Muscle of arm (tissue), 14 donors: ENCODE data around the gene PDLIM3. TPM values are rescaled to one million over a fixed set of nuclear protein-coding genes. Genes with fewer than 3 reads are reported as not detected.

Experiments
- DNase-seq: peaks from one replicate; pipeline ENCODE4 v3.0.0-alpha.2; 2013
- long read RNA-seq, 11 donors: transcript quantifications; one replicate each; lab custom pipeline, GENCODE V29; 2026
- polyA plus RNA-seq, 12 donors: library from polyadenylated mRNA; unstranded; fragments of 120-200 nt; gene quantifications; one replicate each; pipeline ENCODE4 v1.2.1, GENCODE V29; 2013; ENCODE audit not compliant: insufficient read length in 12 of 12

PDLIM3 gene
- polyA plus RNA-seq: 100 to 1,000 TPM; 198 to 740 (median 501) TPM
- long read RNA-seq, donor 1, transcript PDLIM3-203 (7 exons, 1,672 nt): major isoform, 9 of 14 reads
- long read RNA-seq, donor 1, transcript PDLIM3-211 (3 exons, 622 nt): minor isoform, 5 of 14 reads
- long read RNA-seq, donor 1, partial matches to known transcripts: 0 of 14 reads
- long read RNA-seq, donor 1, other reads (novel, unspliced or antisense): 0 of 14 reads
- long read RNA-seq, donor 2, transcript PDLIM3-211 (3 exons, 622 nt): minor isoform, 7 of 402 reads
- long read RNA-seq, donor 2, transcript PDLIM3-203 (7 exons, 1,672 nt): major isoform, 101 of 402 reads
- long read RNA-seq, donor 2, transcript PDLIM3-201 (8 exons, 2,803 nt): minor isoform, 49 of 402 reads
- long read RNA-seq, donor 2, partial matches to known transcripts: 232 of 402 reads
- long read RNA-seq, donor 2, other reads (novel, unspliced or antisense): 6 of 402 reads
- long read RNA-seq, donor 3, transcript PDLIM3-201 (8 exons, 2,803 nt): minor isoform, 6 of 169 reads
- long read RNA-seq, donor 3, transcript PDLIM3-203 (7 exons, 1,672 nt): major isoform, 39 of 169 reads
- long read RNA-seq, donor 3, partial matches to known transcripts: 117 of 169 reads
- long read RNA-seq, donor 3, other reads (novel, unspliced or antisense): 0 of 169 reads
- long read RNA-seq, donor 4, transcript PDLIM3-201 (8 exons, 2,803 nt): minor isoform, 17 of 139 reads
- long read RNA-seq, donor 4, transcript PDLIM3-211 (3 exons, 622 nt): minor isoform, 6 of 139 reads
- long read RNA-seq, donor 4, transcript PDLIM3-203 (7 exons, 1,672 nt): major isoform, 21 of 139 reads
- long read RNA-seq, donor 4, partial matches to known transcripts: 90 of 139 reads
- long read RNA-seq, donor 4, other reads (novel, unspliced or antisense): 0 of 139 reads
- long read RNA-seq, donor 5, transcript PDLIM3-201 (8 exons, 2,803 nt): minor isoform, 51 of 275 reads
- long read RNA-seq, donor 5, transcript PDLIM3-210 (3 exons, 906 nt): minor isoform, 12 of 275 reads
- long read RNA-seq, donor 5, transcript PDLIM3-211 (3 exons, 622 nt): minor isoform, 9 of 275 reads
- long read RNA-seq, donor 5, transcript PDLIM3-203 (7 exons, 1,672 nt): major isoform, 132 of 275 reads
- long read RNA-seq, donor 5, partial matches to known transcripts: 62 of 275 reads
- long read RNA-seq, donor 5, other reads (novel, unspliced or antisense): 0 of 275 reads
- long read RNA-seq, donor 6, full-length matches to known transcripts: 62 of 77 reads
- long read RNA-seq, donor 6, partial matches to known transcripts: 15 of 77 reads
- long read RNA-seq, donor 6, other reads (novel, unspliced or antisense): 0 of 77 reads
- long read RNA-seq, donor 7, transcript PDLIM3-211 (3 exons, 622 nt): minor isoform, 6 of 61 reads
- long read RNA-seq, donor 7, transcript PDLIM3-201 (8 exons, 2,803 nt): minor isoform, 14 of 61 reads
- long read RNA-seq, donor 7, transcript PDLIM3-203 (7 exons, 1,672 nt): major isoform, 25 of 61 reads
- long read RNA-seq, donor 7, partial matches to known transcripts: 6 of 61 reads
- long read RNA-seq, donor 7, other reads (novel, unspliced or antisense): 0 of 61 reads
- long read RNA-seq, donor 8, full-length matches to known transcripts: 164 of 245 reads
- long read RNA-seq, donor 8, partial matches to known transcripts: 81 of 245 reads
- long read RNA-seq, donor 8, other reads (novel, unspliced or antisense): 0 of 245 reads
- long read RNA-seq, donor 9, transcript PDLIM3-203 (7 exons, 1,672 nt): major isoform, 36 of 70 reads
- long read RNA-seq, donor 9, transcript PDLIM3-211 (3 exons, 622 nt): minor isoform, 11 of 70 reads
- long read RNA-seq, donor 9, transcript PDLIM3-201 (8 exons, 2,803 nt): minor isoform, 7 of 70 reads
- long read RNA-seq, donor 9, partial matches to known transcripts: 11 of 70 reads
- long read RNA-seq, donor 9, other reads (novel, unspliced or antisense): 0 of 70 reads
- long read RNA-seq, donor 10, transcript PDLIM3-201 (8 exons, 2,803 nt): minor isoform, 31 of 348 reads
- long read RNA-seq, donor 10, transcript PDLIM3-210 (3 exons, 906 nt): minor isoform, 7 of 348 reads
- long read RNA-seq, donor 10, transcript PDLIM3-211 (3 exons, 622 nt): minor isoform, 7 of 348 reads
- long read RNA-seq, donor 10, transcript PDLIM3-203 (7 exons, 1,672 nt): major isoform, 96 of 348 reads
- long read RNA-seq, donor 10, partial matches to known transcripts: 199 of 348 reads
- long read RNA-seq, donor 10, other reads (novel, unspliced or antisense): 0 of 348 reads
- long read RNA-seq, donor 11, transcript PDLIM3-201 (8 exons, 2,803 nt): minor isoform, 14 of 101 reads
- long read RNA-seq, donor 11, transcript PDLIM3-210 (3 exons, 906 nt): minor isoform, 5 of 101 reads
- long read RNA-seq, donor 11, transcript PDLIM3-203 (7 exons, 1,672 nt): major isoform, 61 of 101 reads
- long read RNA-seq, donor 11, partial matches to known transcripts: 14 of 101 reads
- long read RNA-seq, donor 11, other reads (novel, unspliced or antisense): 0 of 101 reads

- peak; percentile 53 for DNase-seq
These were observed at the start of gene PDLIM3 for GRCh38 chr4:185534866-185535611. TSS of gene PDLIM3 (minus strand) at chr4:185535507. CDS start at chr4:185535434, 73 bp downstream.

GRCh38 chr4:185583813-185584212 lies 48.5 kb upstream of the PDLIM3 start:
- no peak for DNase-seq

GRCh38 chr4:185582651-185583400 lies 47.5 kb upstream of the PDLIM3 start:
- no peak for DNase-seq

- DNase-seq: no peak
These were observed 45.4 kb upstream of the PDLIM3 start for GRCh38 chr4:185580699-185581098.

GRCh38 chr4:185578284-185578683 lies 43.0 kb upstream of the PDLIM3 start:
- DNase-seq: no peak

- no peak for DNase-seq
These were observed 41.9 kb upstream of the PDLIM3 start for GRCh38 chr4:185576962-185577950.

GRCh38 chr4:185576314-185576961 lies 41.1 kb upstream of the PDLIM3 start:
- DNase-seq: no peak

GRCh38 chr4:185573651-185574199 lies 38.4 kb upstream of the PDLIM3 start:
- peak; percentile 31 for DNase-seq

GRCh38 chr4:185570727-185571126 lies 35.4 kb upstream of the PDLIM3 start:
- DNase-seq: no peak

- DNase-seq: peak; percentile 60
These were observed 32.4 kb upstream of the PDLIM3 start for GRCh38 chr4:185567381-185568376.

GRCh38 chr4:185566972-185567371 lies 31.7 kb upstream of the PDLIM3 start:
- DNase-seq: peak; percentile 62

- no peak for DNase-seq
These were observed 31.1 kb upstream of the PDLIM3 start for GRCh38 chr4:185566425-185566824.

GRCh38 chr4:185565696-185566095 lies 30.4 kb upstream of the PDLIM3 start:
- no peak for DNase-seq

GRCh38 chr4:185564349-185564748 lies 29.0 kb upstream of the PDLIM3 start:
- DNase-seq: no peak
